SKM-1 treated with dmso at 0.1 percent for 144 hours (cell line): Measurements from ENCODE around the gene NFATC2IP.
"Not testable (repeated sequence)": the region's sequence is repeated elsewhere in the genome, so short reads cannot be mapped to it uniquely, and the experiment has no call there.

ENCODE experiments used
- DNase-seq: peaks from one replicate; lab custom pipeline; 2025; ENCODE audit not compliant: unreplicated experiment; lab: John Stamatoyannopoulos, UW

Gene NFATC2IP

DNA sequence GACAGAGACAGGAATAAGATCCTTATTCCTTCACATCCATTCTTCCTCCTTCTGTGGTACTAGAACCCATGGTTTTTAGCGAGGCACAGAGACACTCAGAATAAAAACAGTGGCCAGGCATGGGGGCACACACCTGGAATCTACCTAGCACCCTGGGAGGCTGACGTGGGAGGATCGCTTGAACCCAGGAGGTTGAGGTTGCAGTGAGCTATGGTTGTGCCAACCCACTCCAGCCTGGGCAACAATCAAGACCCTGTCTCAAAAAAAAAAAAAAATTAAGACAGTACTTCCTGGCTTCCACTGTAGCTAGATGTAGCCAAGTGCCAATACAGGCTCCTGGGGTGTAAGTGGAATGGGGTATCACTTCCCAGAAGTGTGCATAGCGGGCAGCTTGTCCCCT is 16.4 kb downstream of the NFATC2IP start:
- DNase-seq, result no peak

- not testable (repeated sequence) for DNase-seq
Observed at GRCh38 chr16:28969696-28970095, 19.0 kb downstream of the NFATC2IP start.

GRCh38 chr16:28974007-28974436 is 23.3 kb downstream of the NFATC2IP start:
- DNase-seq, result no peak

DNA sequence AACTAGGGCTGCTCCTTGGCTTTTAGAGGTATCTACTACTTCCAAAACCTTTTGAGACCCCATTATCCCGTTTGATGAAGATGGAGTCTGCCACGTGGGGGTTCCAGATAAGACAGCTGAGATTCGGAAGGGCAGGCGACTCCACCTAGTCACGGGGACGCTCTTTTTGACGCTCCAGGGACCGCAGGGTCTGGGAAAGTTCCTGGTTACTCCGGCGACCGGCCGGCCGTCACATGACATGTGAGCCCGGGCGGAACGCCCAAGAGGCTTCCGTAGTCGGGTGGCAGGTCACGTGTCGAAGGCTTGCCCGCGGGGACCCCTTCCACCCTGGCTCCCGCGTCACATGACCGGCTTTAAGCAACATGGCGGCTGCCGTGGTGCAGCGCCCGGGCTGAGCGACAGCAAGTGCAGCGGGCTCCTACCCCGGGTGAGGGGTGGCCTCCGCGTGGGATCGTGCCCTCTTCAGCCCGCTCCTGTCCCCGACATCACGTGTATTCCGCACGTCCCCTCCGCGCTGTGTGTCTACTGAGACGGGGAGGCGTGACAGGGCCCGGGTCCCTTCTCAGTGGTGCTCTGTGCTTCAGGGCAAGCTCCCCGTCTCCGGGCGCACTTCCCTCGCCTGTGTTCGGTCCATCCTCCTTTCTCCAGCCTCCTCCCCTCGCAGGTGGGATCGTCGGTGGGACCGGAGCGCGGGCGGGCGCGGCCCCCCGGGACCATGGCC is 23.9 kb downstream of the NFATC2IP start, which contains the start of gene SPNS1:
Gene SPNS1 (plus strand): TSS at position 342 of the 721 bp plus-strand sequence. CDS start 374 bp downstream, at position 716.
- DNase-seq, result peak; percentile 87

GRCh38 chr16:28975158-28975599 is 24.4 kb downstream of the NFATC2IP start:
- no peak for DNase-seq

GRCh38 chr16:28977703-28978662 is 27.2 kb downstream of the NFATC2IP start:
- no peak for DNase-seq

GRCh38 chr16:28980330-28980729 is 29.6 kb downstream of the NFATC2IP start:
- DNase-seq, result not testable (repeated sequence)

DNA sequence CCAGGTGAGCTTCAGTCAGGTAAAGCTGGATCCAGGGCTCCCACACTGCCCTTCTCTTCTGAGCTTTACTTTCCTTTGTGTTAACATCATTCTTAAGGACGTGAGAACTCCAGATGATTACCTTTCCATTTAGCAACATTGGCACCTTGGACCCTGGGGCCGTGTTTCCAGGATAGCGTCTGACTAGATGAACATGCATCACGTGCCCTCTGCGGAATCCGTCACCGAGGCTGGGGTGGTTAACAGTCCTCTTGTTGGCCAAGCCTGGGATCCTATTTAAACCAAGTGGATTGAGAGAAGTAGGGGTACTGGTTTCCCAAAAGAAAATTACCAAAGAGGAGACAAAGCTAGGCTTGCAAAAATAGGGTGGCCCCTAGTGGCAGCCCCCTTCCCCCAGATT is 30.2 kb downstream of the NFATC2IP start:
- no peak for DNase-seq

GRCh38 chr16:28981517-28981916 is 30.8 kb downstream of the NFATC2IP start:
- peak; percentile 27 for DNase-seq

DNA sequence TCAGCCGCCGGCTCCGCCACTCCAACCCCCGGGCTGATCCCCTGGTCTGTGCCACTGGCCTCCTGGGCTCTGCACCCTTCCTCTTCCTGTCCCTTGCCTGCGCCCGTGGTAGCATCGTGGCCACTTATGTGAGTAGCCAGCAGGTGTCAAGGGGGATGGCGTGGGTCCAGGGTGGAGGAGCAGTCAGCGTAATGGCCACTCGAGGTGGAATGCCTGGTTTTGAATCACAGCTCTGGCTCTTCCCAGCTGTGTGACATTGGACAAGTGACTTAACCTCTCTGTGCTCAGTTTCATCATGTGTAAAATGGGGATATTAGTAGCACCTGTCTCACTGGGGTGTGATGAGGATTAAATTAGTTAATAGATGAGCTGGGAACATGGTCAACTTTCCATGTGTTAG is 31.7 kb downstream of the NFATC2IP start:
- DNase-seq, result no peak

DNA sequence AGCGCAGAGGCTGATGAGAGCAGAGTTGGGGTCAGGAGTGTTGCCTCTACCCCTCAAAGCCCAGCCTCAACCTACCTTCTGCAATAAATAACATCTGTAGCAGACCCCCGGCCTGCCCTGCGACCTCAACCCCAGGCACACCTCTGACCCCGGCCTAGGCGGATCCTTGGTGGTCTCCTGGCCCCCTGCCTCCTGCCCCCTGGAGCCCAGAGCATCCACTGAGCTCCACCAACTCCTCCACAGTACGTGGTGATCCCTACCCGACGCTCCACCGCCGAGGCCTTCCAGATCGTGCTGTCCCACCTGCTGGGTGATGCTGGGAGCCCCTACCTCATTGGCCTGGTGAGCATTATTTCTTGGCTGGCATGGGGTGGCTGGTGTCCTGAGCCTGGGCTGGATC is 32.2 kb downstream of the NFATC2IP start:
- no peak for DNase-seq

GRCh38 chr16:28983644-28984043 is 32.9 kb downstream of the NFATC2IP start:
- DNase-seq, result no peak

DNA sequence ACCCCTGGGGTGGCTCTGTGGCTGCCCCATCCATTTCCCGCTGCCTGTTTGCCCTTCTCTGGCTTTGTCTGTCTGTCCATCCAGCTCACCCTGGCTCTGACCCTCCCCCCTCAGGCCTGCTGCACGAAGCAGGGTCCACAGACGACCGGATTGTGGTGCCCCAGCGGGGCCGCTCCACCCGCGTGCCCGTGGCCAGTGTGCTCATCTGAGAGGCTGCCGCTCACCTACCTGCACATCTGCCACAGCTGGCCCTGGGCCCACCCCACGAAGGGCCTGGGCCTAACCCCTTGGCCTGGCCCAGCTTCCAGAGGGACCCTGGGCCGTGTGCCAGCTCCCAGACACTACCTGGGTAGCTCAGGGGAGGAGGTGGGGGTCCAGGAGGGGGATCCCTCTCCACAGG is 33.4 kb downstream of the NFATC2IP start:
- DNase-seq, result no peak

DNA sequence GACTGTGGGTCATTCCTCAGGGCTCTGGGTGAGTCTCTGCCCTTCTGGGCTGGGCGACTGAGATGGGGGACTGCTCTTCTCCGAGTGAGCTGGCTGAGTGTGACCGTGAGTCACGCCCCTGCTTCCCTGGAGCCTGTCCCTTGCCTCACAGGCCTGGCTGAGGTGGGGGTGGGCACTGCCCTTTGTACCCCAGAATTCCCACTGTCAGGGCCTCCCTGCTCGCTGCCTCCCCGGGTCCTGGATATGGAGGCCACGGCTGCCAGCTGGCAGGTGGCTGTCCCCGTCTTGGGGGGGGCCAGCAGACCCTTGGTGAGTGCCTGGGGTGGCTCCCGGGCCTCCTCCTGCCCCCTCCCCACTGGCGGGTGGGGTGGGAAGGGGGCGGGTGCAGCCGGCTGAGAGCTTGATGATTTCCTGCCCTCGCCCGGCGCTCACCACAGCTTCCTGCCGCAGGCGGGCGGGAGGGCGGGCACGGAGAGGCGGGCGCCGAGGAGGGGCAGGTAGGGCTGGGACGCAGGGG is 33.9 kb downstream of the NFATC2IP start, which contains the start of gene LAT:
Gene LAT (plus strand): TSS at position 434 of the 517 bp plus-strand sequence. CDS start 366 bp downstream, outside the sequence.
- no peak for DNase-seq

DNA sequence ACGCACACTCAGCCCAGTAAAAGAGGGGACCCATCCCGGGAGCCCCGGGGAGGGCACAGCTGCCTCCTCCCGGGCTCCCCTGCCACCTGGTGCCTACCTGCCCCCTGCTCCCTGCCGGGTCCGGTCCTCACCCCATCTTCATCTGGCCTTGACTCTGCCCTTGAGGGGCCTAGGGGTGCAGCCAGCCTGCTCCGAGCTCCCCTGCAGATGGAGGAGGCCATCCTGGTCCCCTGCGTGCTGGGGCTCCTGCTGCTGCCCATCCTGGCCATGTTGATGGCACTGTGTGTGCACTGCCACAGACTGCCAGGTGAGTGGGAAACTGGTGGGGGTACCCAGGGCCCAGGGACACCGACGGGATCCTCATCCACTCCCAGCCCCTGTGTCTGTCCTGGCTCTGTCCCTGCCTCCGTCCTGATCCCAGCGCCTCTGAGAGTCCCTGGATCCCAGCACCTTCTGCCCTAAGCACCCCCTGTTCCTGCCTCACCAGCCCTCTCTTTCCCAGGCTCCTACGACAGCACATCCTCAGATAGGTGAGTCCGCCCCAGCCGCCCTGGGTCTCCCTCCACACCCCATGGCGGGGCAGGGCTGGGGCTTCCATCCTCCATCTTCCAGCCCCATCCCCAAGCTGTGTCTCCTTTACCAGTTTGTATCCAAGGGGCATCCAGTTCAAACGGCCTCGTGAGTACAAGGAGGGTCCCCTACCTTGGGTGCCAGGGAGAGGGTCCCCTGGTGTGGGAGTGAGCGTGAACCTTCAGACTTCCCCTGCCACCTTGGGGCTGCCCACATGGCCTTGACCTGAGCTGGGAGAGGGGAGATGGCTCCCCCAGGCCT is 34.7 kb downstream of the NFATC2IP start:
- DNase-seq, result no peak

DNA sequence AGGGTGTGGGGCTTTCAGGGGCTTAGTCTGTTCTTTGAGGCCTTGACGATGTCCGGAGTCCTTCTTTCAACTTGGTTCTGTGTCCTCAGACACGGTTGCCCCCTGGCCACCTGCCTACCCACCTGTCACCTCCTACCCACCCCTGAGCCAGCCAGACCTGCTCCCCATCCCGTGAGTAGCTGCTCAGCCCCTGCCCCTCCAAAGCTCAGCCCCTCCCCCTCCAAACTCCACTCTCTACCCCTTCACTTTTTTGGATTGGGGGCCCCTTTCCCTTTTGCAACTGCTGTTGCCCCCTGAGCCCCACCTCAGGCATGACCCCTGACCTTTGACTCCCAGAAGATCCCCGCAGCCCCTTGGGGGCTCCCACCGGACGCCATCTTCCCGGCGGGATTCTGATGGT is 35.3 kb downstream of the NFATC2IP start:
- no peak for DNase-seq

- no peak for DNase-seq
Observed at GRCh38 chr16:28986492-28986891, 35.8 kb downstream of the NFATC2IP start.

DNA sequence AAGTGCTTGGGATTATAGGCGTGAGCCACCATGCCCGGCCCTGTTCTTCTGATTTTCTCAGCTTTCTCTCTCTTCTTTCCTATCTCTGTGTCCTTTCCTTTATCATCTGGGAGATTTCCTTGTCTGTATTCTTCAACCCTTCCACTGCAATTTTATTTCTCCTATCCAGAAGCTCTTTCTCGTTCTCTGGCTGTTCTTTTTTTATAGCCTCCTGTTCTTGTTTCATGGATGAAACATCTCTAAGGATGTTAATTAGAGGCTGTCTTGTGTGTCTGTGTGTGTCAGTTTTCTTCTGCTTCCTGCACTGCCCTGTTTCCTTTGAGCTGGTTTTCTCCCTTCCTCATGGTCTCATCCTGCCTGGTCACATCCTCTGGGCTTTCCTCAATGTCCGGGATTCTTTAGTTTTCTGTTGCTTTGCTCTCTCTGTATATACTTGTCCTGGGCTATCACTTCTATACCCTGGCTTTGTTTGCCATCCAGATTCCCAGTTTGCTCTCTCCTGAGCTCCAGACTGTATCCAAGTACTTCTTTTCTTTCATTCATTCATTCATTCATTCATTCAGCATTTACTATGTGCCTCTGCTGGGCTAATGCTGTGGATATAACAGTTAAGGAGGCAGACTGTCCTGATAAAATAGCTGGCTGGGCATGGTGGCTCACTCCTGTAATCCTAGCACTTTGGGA is 36.6 kb downstream of the NFATC2IP start:
- no peak for DNase-seq

DNA sequence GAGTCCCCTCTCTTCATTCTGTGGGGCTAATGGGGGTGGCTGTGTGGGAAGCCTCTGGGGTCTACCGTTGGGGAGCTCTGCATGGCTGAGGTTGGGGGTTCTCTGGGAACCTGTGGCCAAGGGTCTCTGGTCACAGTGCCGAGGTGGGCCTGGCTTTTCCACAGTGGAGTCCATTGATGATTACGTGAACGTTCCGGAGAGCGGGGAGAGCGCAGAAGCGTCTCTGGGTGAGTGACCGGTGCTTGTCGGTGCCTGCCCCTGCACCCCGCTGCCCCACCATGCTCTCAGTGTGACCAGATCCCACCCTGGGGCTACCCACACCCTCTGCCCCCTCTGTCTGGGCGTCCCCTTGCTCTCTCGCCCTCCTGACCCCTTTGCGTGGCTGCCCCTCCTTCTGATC is 38.6 kb downstream of the NFATC2IP start:
- no peak for DNase-seq
